NOMO-1 (cell line): Measurements from ENCODE around the gene SCARF1.
A peak's percentile ranks its signal among the peaks of the same experiment; 100 is the strongest.

Experiments
- DNase-seq, 2 experiments: peaks; one replicate each; lab custom pipeline; 2025; ENCODE audit not compliant: unreplicated experiment in 2 of 2; lab: John Stamatoyannopoulos, UW

Gene SCARF1

DNA sequence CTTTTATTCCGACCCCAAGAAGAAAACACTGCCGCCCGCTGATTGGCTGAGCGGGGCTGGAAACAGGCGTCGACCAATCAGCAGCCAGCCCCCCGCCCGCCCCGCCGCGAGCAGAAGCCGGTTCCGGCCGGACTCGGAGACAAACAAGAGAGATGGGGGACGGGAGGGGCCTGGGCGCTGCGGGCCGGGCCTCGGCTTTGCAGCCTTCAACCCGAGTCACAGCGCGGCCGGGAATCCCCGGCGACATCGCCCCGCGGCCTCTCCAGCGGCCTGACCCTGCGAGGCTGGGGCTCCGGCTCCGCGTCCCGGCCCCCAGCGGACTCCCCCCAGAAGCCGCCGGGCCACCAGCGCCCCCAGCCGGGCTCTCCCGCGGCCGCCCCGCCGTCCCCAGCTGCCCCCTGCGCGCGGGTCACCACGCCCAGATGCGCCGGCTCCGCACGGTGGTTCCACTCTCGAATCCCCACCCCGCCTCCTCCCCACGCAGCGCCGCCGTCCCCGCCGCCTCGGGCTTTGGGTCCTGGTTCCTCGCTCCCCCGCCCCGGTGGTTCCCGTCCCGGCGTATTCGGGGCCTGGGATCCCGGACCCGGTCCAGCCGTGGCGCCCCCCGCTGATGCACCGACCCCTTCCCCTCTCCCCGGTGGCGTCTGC lies 16.6 kb downstream of the SCARF1 start:
- DNase-seq = peak; percentile 77 to 91

DNA sequence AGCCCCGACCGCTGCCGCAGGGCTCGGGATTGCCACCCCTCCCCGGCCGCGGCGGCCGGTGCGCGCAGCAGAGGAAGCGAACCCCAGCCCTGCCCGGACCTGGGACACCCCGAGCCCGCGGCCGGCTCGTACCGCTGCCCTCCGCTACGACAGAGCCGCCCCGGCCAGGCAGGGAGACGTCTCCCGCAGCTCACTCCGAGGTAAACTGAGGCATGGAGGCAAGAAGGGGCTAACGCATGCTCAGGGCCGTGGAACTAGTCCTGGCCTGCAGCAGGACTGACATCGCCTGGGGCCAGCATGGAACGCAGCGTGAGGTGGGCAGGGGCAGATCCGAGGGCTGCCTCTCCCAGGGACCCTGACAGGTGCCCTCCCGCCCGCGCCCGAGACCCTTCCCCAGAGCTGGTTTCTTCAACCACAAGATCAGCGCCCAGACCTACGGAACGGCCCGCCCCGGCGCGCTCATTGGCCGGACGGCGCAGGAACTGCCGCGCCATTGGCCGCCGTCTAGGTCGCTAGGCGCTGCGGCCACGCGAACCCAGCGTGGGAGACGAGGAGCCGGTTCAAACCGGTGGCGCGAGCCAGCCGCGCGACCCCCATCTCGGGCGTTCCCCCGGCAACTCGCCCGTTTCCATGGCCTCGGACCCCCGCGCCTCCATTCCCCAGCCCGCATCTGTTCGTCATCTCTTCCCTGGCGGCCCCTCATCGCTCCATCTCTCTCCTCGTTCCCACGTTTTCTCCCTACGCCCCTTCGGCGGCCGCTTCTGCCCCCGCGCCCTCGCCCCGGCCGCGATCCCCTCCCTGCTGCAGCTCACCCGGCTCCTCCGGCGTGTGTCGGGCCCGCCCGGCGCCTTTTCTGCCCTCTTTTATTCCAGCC lies 17.3 kb downstream of the SCARF1 start, which contains the start of gene SLC43A2:
TSS of gene SLC43A2 (minus strand) at position 853 of the 874 bp plus-strand sequence. CDS start 960 bp downstream, outside the sequence.
- DNase-seq = peak; percentile 60 to 86

DNA sequence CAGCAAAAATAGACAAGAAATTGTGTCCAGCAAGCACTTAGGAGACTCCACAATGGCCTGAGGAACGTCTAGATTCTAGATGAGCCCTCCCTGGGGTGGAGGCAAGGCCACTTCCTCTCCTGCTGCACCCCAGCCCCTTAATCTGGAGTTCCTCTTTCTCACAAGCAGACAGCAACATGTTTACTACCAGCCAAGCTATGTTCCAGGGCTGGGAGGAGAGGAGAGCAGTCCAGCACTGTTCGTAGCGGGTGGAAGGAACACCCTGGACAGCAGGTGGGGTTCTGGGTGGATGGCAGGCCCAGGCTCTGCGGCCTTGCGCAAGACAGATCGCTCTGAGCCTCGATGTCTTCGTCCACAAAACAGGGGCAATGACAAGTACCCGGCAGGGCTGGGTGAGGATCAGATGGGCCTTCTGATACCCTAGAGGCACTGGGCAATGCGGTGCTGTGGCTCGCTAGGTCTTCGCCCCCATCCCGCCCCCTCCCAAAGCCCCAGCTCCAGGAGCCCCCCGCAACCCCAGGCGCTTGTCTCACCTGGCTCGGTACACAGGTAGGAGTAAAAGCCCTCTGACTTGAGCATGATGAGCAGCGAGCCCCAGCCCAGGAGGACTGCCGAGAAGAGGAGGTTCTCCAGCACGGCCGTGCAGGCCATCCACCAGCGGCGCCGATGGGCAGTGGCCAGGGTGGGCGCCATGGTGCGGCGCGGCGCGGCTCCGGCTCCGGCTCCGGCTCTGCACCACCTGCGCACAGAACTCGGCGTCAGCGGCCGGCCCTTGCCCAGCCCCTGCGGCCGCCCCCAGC lies 18.1 kb downstream of the SCARF1 start:
- peak; percentile 69 to 85 for DNase-seq

DNA sequence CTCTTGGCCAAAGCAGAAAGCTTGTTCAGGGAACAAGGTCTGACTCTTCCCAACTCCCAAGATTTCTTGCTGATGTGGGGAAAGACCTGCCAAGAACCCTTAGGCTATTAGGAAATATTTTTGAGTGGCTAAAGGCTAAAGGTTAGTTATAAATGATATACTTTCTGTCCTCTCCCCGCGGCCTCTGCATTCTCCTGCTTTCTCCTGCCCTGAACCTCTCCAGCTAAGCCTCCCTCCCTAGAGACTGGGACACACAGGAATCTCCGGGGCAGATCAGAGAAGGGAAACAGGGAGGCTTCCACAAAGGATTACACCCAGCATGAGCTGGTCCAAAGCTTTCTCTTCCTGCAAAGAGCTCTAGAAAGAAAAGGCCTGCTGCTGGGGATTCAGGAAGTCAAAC lies 19.2 kb downstream of the SCARF1 start:
- DNase-seq = no peak

DNA sequence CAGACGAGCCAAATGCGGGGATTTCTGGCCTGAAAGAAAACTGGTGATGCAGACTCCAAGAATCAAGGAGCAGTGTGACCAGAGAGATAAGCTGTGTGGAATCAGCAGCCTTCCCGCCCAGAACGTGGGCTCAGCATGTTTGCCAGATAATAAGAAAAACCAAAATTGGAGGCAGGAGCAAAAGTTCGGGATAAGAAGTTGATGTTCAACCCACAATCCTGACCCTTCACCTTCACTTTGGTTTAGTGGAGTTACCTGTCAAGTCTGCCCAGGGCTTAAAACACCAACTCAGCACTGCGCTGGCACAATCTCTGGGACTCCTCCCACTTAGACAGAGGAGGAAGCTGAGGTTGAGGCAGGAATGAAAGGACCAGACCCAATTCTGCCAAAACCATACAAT lies 20.0 kb downstream of the SCARF1 start:
- DNase-seq = no peak

DNA sequence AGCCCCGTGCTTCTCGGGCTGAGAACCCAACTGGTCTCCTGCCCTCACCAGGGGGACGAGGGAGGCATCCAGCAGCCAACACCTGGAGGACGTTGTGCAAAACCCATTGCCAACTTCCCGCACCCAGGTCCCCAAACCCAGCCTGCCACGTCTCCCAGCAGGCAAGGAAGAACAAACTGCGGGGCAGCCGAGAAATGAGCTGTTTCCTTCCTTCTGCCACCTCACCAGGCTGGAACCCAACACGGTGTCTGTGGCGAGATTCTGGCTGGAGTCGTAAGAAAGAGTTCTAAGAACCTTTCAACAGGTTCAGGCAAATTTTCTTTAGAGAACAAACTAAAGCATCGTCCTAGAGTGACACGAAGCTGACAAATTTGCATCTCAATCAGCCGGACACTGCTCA lies 20.5 kb downstream of the SCARF1 start:
- DNase-seq = no peak

DNA sequence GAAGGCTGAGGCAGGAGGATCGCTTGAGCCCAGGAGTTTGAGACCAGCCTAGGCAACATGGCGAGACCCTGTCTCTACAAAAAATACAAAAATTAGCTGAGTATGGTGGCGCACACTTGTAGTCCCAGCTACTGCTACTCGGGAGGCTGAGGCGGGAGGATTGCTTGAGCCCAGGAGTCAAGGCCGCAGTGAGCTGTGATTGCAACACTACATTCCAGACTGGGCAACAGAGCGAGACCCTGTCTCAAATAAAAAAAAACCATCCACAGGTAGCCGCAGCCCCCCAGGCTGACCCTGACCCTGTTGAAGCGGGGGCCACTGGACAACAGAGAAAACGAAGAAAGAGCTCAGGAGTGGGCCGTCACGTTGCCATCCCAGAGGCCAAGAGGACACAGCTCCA lies 20.9 kb downstream of the SCARF1 start:
- no peak for DNase-seq

DNA sequence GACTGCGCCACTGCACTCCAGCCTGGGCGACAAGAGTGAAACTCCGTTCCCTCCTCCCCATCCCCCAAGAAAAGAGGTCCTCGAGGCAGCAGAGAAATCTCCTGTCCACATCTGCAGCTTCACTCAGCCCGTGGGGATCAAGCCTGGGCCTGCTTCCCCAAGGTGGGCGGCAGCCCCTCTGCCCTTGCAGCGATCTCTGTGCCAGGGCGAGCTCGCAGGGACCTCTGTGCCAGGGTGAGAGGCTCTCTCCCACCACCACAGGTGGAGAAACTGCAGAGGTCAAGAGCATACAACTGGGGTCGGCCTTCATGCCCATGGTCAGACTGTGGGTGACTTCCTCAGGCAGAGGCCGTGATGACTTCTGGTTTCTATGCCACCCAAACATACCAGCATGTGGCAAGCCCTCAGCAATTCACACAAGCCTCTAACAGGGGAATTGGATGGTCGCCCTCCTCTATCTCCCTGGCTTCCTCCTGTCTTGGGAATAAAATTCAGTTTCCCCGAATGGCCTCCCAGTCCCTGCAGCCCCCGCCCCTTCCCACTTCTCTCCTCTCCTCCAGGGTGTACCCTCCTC lies 22.4 kb downstream of the SCARF1 start:
- DNase-seq = no peak

DNA sequence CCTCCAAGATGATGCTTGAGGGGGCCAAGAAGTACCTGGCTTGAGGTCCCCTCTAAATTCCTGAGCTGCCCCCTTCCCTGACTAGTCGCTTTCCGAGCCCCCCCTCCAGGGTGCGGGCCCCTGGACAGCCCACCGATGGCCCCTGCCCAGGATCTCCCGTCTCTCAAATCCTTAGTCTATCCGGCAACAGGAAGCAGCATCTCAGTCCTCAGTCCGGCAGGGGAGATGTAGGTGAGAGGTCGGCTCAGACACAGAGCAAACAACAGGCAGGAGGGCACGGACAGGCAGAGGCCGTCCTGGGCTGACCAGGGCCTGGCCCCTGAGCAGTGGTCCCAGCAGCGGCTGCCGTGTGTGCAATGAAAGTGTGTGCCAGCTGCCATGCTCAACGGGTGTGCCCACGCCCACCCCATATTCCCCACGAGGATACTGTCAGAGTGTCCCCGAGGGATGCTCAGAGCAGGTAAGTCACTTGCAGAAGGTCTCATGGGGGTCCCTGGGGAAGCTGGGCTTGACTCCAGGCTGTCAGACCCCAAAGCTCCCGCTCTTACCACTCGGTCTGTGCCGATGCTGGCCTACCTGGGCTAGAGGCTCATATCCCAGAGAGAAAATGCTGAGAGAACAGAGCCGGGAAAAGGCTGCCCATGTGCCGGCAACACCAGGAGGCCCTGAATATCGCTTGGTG lies 24.1 kb downstream of the SCARF1 start:
- no peak for DNase-seq

DNA sequence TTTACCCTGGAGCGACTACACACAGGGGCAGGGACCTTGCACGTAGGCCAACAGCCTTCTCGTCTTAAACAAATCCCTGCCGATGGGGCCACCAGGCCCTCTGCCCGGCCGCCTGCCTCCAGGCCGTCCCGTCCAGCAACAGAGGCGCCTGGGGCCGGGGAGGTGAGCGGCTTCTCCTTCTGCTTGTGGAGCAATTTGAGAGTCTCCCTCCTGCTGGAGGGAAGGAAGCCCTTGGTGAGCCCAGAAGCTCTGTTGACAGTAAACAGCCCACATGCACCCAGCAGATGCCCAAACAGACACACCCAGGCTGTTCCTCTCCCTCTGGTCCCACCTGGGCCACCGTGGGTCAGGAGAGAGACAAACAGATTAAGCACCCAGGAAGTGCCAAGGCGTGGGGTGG lies 25.0 kb downstream of the SCARF1 start:
- DNase-seq = no peak

DNA sequence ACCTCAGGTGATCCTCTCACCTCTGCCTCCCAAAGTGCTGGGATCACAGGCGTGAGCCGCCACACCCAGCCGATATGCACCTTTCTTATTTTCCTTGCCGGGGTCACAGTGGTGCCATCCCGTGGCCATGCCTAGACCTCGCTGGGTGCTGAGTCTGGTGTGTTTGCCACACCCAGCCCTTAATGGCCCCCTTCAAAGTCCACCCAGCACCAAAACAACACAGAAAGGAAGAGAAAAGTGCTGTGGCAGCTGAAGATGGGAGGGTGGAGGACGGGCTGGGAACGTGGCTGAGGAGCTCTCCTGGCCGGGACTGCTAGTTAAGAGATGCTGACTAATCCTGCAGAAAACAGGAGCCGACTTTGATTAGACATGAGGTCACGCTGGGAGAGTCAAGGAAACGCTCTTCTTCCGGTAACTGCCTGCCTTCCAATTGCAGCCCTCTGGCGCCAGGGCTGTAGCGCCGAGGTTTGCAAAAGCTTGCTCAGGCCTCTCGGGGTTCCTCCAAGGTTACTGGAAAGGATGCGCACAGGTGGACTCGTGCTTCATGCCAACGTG lies 27.8 kb downstream of the SCARF1 start:
- DNase-seq = peak in 1 of 2 experiments; percentile 16

DNA sequence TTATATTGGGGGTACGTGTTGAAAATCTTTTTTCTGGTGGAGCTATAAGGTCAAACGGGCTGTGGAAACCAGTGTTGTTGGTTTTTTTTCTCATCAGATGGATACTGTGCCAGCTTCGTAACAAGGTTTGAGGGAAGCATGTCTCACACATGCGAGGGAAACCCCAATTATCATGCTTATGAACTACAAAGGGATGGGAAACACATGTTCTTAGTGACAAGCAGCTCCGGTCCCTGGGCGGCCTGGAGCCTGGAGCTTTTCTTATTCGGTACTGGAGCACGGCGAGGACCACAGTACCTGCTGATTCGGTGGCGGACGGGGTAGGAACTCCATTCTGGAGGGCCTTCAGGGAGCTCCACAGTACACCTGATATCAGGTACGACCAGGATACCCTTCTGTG lies 29.4 kb downstream of the SCARF1 start:
- no peak for DNase-seq

DNA sequence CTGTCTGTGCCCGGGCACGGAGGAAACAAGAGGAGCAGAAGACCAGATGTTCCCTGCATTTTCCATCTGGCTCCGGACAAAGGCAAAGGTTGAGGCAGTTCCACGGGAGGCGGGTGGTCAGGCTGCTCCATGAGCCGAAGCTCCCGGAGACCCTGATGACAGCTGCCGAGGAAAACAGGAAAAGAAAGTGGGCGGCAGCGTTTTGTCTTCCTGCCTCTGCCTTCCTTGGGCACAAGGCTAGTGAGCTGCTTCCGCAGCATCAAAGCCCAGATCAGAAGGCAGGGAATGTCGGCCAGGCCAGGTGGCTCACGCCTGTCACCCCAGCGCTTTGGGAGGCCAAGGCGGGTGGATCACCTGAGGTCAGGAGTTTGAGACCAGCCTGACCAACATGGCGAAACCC lies 33.1 kb downstream of the SCARF1 start:
- DNase-seq = no peak

DNA sequence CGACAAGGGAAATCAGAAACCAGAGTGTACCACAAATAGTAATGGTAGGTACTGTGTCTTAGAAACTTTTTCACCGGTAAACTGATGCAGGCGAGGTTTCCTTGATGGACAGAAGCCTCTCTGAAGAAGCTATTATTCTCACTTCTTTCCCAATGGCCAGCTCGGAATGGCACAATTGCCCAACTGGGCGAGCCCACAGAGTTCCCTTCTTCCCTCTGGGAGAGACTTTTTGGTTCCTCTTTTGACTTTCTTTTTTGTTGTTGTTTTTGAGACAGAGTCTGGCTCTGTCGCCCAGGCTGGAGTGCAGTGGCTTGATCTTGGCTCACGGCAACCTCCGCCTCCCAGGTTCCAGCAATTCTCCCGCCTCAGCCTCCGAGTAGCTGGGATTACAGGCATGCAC lies 33.8 kb downstream of the SCARF1 start:
- peak; percentile 39 to 61 for DNase-seq

DNA sequence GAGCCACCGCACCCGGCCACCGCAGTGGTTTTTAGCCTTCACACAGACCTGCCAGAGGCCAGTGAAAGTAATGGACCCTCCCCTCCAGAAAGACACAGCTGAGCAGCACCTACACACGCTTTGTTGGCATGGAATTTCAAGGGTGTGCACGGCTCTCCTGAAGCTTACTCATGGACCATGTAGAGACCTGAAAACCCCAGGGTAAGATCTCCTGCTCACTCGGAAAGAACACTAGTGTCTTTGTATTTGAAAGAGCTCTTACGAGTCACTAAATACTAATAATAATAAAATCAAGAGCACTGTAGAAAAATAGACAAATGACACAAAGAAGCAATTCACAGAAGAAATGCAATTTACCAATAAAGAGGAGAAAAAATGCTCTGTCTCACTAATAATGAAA lies 36.9 kb downstream of the SCARF1 start:
- no peak for DNase-seq

DNA sequence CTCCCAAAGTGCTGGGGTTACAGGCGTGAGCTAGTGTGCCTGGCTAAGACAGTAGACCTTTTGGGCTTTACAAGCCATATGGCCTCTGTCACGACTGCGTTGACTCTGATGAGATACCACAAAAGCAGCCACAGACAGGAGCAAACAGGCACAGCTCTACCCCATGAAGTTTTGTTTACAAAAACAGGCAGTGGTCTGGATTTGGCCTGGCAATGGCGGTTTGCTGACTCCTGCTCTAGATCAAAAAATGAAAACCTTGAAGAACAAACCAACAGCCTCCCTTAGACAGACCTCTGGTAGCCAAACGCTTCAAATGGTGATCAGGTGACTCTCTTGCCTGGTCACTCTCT lies 37.6 kb downstream of the SCARF1 start:
- no peak for DNase-seq

DNA sequence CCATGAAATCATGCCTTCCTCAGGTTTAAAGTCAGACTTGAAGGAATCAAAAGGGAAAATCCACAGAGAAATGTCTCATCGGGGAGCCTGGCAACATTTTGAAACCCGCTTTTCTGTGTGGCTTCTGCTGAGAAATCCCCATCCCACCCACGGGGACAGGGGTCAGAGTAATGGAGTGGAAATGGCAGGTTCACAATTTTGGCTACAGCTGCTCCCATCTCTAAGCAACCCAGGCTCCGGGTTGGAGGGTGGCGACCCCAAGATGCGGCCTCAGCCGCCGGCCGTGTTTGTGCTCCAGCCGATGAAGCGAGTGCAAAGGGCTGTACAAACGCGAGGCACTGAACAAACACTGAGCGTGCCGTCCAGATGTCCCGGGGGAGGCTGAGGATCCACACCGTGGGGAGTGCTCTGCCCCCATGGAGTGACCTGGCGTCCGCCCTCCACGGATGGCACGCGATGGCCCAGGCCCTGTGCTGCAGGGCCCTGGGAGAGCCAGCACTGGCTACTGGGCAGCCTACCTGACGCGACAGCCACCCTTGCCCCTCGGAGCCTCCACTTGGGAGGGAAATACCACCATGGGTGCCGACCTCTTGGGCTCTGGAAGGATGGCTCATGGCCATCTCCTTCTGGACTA lies 39.1 kb downstream of the SCARF1 start:
- DNase-seq = no peak

DNA sequence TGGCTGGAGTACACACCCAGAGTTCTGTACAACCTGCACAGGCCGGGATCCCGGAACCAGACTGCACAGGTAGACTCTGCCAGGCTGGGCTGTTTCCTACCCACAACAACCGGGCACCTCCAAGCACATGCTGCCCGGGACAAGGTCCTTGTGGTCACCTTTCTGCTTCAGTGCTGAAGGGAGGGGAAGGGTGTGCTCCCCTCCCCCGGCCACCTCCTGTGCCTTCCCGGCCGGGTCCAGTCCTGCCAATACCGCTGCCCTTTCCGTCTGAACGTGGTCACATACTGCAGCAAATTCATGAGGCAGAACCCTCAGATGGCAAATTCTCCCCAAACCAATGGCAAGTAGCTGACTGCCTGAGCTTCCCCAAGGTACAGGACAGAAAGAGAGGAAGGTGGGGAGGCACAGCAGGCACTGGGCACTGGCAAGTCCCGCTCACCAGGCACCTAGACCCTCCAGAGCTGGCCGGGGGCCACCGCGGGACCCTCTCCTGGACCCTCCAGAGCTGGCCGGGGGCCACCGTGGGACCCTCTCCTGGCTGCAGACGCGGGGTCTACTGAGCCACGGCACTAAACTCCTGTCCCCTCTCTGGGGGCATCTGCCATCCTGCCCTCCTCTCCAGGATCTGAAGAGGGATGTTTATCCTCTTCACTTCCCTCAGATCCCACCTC lies 39.7 kb downstream of the SCARF1 start:
- no peak for DNase-seq

DNA sequence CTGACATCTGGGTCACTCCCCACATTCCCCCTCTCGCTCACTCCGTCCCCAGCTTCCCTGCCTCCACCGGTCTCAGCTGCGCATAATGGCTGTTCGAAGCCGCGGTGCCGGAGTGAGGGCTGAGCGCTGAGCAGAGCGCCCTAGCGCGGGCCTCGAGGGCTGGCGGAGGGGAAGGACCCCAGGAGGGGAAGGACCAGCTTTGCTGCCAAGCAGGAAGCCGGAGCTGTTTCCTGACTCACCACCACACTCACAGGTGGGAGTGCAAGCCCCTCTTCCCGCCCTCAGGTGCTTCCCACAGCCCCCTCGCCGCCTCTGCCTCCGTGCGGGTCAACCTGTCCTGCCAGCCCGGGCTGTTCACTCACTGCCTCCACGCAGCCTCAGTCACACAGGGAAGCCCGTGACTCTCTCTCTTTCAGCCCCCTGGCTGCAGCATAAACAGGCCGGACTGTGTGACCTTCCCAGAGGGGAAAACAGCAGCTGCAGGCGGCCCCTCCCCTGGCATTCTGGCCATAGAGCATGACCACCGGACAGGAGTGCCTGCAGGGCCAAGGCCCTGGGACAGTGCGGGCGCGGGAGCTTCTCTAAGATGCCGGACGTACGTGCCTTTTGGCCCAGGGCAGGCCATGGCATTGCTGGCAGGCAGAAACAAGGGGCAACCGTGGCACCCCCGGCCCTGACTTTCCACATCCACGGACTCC lies 40.6 kb downstream of the SCARF1 start:
- no peak for DNase-seq
